ENCODE measurements around the gene MYOT. TPM values are rescaled to one million over a fixed set of nuclear protein-coding genes. Genes with fewer than 3 reads are reported as not detected.

MYOT gene
- total RNA-seq, 1 experiment from 2014 or later: not detected

DNA sequence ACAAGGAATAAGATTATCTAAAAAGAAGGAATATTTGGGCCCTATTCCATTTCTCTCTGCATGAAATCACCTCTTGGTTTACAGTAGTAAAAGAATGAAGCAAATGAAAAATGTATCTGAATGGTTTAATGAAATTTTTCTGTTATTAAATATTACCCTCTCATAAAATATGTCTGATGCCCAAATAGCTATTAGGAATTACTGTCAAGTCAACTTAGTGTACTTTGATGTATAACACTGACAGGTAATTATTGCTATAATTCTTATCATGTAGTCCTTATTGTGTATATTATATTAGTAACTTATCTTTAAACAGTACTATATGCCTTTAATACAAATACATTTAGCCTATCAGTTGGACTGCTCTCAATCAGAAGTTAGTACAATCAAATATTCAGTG lies 8.4 kb downstream of the MYOT start:
- CTCF ChIA-PET: no interaction called here
- TF ChIP-seq, protein P1, sequence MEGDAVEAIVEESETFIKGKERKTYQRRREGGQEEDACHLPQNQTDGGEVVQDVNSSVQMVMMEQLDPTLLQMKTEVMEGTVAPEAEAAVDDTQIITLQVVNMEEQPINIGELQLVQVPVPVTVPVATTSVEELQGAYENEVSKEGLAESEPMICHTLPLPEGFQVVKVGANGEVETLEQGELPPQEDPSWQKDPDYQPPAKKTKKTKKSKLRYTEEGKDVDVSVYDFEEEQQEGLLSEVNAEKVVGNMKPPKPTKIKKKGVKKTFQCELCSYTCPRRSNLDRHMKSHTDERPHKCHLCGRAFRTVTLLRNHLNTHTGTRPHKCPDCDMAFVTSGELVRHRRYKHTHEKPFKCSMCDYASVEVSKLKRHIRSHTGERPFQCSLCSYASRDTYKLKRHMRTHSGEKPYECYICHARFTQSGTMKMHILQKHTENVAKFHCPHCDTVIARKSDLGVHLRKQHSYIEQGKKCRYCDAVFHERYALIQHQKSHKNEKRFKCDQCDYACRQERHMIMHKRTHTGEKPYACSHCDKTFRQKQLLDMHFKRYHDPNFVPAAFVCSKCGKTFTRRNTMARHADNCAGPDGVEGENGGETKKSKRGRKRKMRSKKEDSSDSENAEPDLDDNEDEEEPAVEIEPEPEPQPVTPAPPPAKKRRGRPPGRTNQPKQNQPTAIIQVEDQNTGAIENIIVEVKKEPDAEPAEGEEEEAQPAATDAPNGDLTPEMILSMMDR (IDR thresholded peaks at IDR 0.05; ENCODE audit: unreplicated experiment): no peak
- H3K4me1 Mint-ChIP-seq (ENCODE audit: low read depth, unreplicated experiment): no peaks in the 10 kb centered on the region
- no peak overlapping the region for H3K27ac Mint-ChIP-seq (ENCODE audit: unreplicated experiment)
- no peaks in the 10 kb centered on the region for H3K9me3 Mint-ChIP-seq (ENCODE audit: low read depth, unreplicated experiment)
- H3K27me3 Mint-ChIP-seq (ENCODE audit: unreplicated experiment): no peaks in the 10 kb centered on the region
- no TSS peak for BruUV-seq (replicated peaks)
- H3K36me3 Mint-ChIP-seq (ENCODE audit: insufficient read depth, unreplicated experiment): no peaks in the 10 kb centered on the region
- DNase-seq: no peak
- H3K4me3 Mint-ChIP-seq (ENCODE audit: low read depth, unreplicated experiment): no peak overlapping the region
- intact Hi-C loops (cut with micrococcal nuclease; ENCODE audit: unreplicated experiment): no loop called here

DNA sequence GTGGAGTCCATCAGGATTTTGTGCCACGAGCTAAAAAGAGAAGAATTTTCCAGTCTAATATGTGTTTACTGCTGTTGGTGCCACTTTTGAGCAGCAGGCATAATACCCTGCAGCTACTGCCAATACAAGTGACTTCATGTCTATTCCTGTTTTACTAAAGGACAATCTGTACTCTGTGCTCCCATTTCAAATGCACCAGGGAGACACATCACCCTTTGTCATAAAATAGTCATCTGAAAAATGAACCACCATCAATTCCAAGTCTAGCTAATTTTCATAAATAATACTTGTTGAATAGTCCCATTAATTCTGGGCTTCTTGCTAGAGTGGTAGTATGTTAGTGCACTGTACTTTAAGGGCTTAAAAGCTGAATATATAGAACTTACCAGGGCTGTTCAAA lies 12.7 kb downstream of the MYOT start:
- BruUV-seq (replicated peaks): no TSS peak
- TF ChIP-seq, protein P1 (IDR thresholded peaks at IDR 0.05; ENCODE audit: unreplicated experiment): no peak
- DNase-seq: no peak
- Mint-ChIP-seq H3K36me3 (ENCODE audit: insufficient read depth, unreplicated experiment) (no peaks in the 10 kb centered on the region), H3K27me3 (ENCODE audit: unreplicated experiment) (no peaks in the 10 kb centered on the region), H3K4me1 (ENCODE audit: low read depth, unreplicated experiment) (no peaks in the 10 kb centered on the region), H3K27ac (ENCODE audit: unreplicated experiment) (no peak overlapping the region), H3K4me3 (ENCODE audit: low read depth, unreplicated experiment) (no peak overlapping the region), H3K9me3 (ENCODE audit: low read depth, unreplicated experiment) (no peaks in the 10 kb centered on the region)
- intact Hi-C loops (cut with micrococcal nuclease; ENCODE audit: unreplicated experiment): no loop called here
- CTCF ChIA-PET: interaction anchor here (0.5 to 0.7 kb wide), 2 partner anchors 16 to 33 kb away, joined by 3 to 4 read pairs; no protein-coding TSS in a partner anchor

DNA sequence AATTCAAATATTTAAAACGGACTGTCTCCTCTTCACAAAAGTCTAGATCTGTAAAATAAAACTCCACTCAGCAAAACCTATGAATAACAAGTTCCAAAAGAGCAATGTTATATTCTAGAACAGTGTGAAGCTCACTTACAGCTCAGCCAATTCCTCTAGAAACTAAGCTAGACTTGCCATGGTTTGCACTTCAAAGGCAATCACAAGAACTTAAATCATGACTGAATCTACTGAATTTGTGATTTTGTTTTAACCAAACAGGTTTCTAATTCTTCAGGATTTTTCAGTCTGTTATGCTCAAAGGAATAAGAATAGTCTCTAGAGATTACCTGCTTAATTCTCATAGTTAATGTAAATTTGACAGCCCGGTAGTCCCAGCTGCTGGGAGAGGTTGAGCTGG lies 20.2 kb downstream of the MYOT start:
- DNase-seq: no peak
- intact Hi-C loops (cut with micrococcal nuclease; ENCODE audit: unreplicated experiment): no loop called here
- CTCF ChIA-PET: interaction anchor here (0.8 kb wide), 1 partner anchor 11 kb away, joined by 3 read pairs; no protein-coding TSS in a partner anchor
- peaks cover 9% of the 10 kb centered on the region for H3K4me1 Mint-ChIP-seq (ENCODE audit: low read depth, unreplicated experiment)
- no peaks in the 10 kb centered on the region for H3K9me3 Mint-ChIP-seq (ENCODE audit: low read depth, unreplicated experiment)
- no peak overlapping the region for H3K4me3 Mint-ChIP-seq (ENCODE audit: low read depth, unreplicated experiment)
- no TSS peak for BruUV-seq (replicated peaks)
- no peaks in the 10 kb centered on the region for H3K36me3 Mint-ChIP-seq (ENCODE audit: insufficient read depth, unreplicated experiment)
- no peaks in the 10 kb centered on the region for H3K27me3 Mint-ChIP-seq (ENCODE audit: unreplicated experiment)
- TF ChIP-seq, protein P1 (IDR thresholded peaks at IDR 0.05; ENCODE audit: unreplicated experiment): no peak
- H3K27ac Mint-ChIP-seq (ENCODE audit: unreplicated experiment): no peak overlapping the region

DNA sequence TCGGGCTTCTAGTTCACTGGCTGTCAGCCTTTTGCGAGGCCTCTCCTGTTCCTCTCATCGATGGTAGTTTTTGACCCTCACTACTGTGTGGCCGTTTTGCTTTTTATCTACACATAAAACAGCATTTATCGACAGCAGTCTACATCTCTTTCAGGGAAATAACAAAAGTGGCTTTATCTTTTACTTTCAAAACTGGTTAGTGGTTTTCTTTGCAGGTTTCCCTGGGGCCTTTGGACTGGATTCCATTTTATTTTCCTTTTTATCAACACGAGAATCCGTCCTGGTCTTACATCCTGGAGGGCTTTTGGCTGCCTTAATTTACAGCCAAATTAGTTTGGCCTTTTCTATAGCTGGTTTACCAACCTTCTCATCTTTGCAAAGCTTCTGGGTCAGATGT lies 20.8 kb downstream of the MYOT start:
- peaks cover 12% of the 10 kb centered on the region for H3K4me1 Mint-ChIP-seq (ENCODE audit: low read depth, unreplicated experiment)
- intact Hi-C loops (cut with micrococcal nuclease; ENCODE audit: unreplicated experiment): no loop called here
- no peak for DNase-seq
- no peaks in the 10 kb centered on the region for H3K9me3 Mint-ChIP-seq (ENCODE audit: low read depth, unreplicated experiment)
- no peaks in the 10 kb centered on the region for H3K27me3 Mint-ChIP-seq (ENCODE audit: unreplicated experiment)
- H3K36me3 Mint-ChIP-seq (ENCODE audit: insufficient read depth, unreplicated experiment): no peaks in the 10 kb centered on the region
- TF ChIP-seq, protein P1 (IDR thresholded peaks at IDR 0.05; ENCODE audit: unreplicated experiment): no peak
- peak overlapping the region; percentile 67 for H3K27ac Mint-ChIP-seq (ENCODE audit: unreplicated experiment)
- CTCF ChIA-PET: interaction anchor here (0.6 to 0.8 kb wide), 3 partner anchors 11 to 25 kb away, joined by 3 read pairs; no protein-coding TSS in a partner anchor
- peak overlapping the region; percentile 66 for H3K4me3 Mint-ChIP-seq (ENCODE audit: low read depth, unreplicated experiment)
- BruUV-seq (replicated peaks): no TSS peak
